ENCODE data around the gene TRIM10.
A peak's percentile ranks its signal among the peaks of the same experiment; 100 is the strongest.
"Not testable (repeated sequence)": the region's sequence is repeated elsewhere in the genome, so short reads cannot be mapped to it uniquely, and the experiment has no call there.

The TRIM10 gene

GRCh38 chr6:30129265-30130178 lies 31.5 kb downstream of the TRIM10 start:
- DNase-seq (ENCODE audit: low read depth in 2 of 2): no peak

- no peak for DNase-seq (ENCODE audit: low read depth in 2 of 2)
Observed at GRCh38 chr6:30127238-30128093, 33.5 kb downstream of the TRIM10 start.

- DNase-seq (ENCODE audit: low read depth in 2 of 2): no peak
Observed at GRCh38 chr6:30122515-30122914, 38.5 kb downstream of the TRIM10 start.

GRCh38 chr6:30121446-30122366 lies 39.3 kb downstream of the TRIM10 start:
- no peak for DNase-seq (ENCODE audit: low read depth in 2 of 2)

- DNase-seq (ENCODE audit: low read depth in 2 of 2): not testable (repeated sequence)
Observed at GRCh38 chr6:30118691-30119090, 42.3 kb downstream of the TRIM10 start.

- no peak for DNase-seq (ENCODE audit: low read depth in 2 of 2)
Observed at GRCh38 chr6:30116724-30117123, 44.3 kb downstream of the TRIM10 start.

GRCh38 chr6:30113841-30114240 lies 47.2 kb downstream of the TRIM10 start:
- DNase-seq (ENCODE audit: low read depth in 2 of 2): no peak

GRCh38 chr6:30113003-30113759 lies 47.8 kb downstream of the TRIM10 start, which contains the start of gene TRIM31:
TSS of gene TRIM31 (minus strand) at chr6:30113090. CDS start at chr6:30112805, 285 bp downstream.
- DNase-seq (ENCODE audit: low read depth in 2 of 2): no peak

- DNase-seq (ENCODE audit: low read depth in 2 of 2): no peak
Observed at GRCh38 chr6:30112402-30112994, 48.5 kb downstream of the TRIM10 start.

GRCh38 chr6:30111266-30111856 lies 49.6 kb downstream of the TRIM10 start:
- no peak for DNase-seq (ENCODE audit: low read depth in 2 of 2)

GRCh38 chr6:30104661-30105060 lies 56.4 kb downstream of the TRIM10 start:
- no peak for DNase-seq (ENCODE audit: low read depth in 2 of 2)

GRCh38 chr6:30103872-30104179 lies 57.2 kb downstream of the TRIM10 start:
- DNase-seq (ENCODE audit: low read depth in 2 of 2): no peak

- DNase-seq (ENCODE audit: low read depth in 2 of 2): peak; percentile 58 to 76
Observed at GRCh38 chr6:30102970-30103871, 57.8 kb downstream of the TRIM10 start.

GRCh38 chr6:30102414-30102969 lies 58.5 kb downstream of the TRIM10 start:
- no peak for DNase-seq (ENCODE audit: low read depth in 2 of 2)
